OCI-LY1 (cell line): Measurements from ENCODE around the gene ZBTB7A.

Experiments
- H2AFZ ChIP-seq: fragments of 200-600 bp; sonication (generic), shearing (Covaris generic); 2 replicates; pipeline ENCODE4 v1.6.0; 2014; ENCODE audit warnings: antibody characterized with exemption, mild to moderate bottlenecking, low read length
- H3F3A ChIP-seq: fragments of 200-600 bp; sonication (generic), shearing (Covaris generic); 2 replicates; pipeline ENCODE4 v1.6.0; 2014; ENCODE audit warnings: mild to moderate bottlenecking, antibody characterized with exemption, low read length, moderate library complexity; ENCODE audit not compliant: insufficient read depth
- H3K27ac ChIP-seq: fragments of 200-600 bp; sonication (generic); 2 replicates; pipeline ENCODE4 v1.5.1; 2014; ENCODE audit warnings: low read length, mixed run types, mild to moderate bottlenecking, low read depth; ENCODE audit not compliant: poor library complexity, severe bottlenecking
- H3K27me3 ChIP-seq: fragments of 200-600 bp; sonication (generic); 2 replicates; pipeline ENCODE4 v1.6.0; 2014; ENCODE audit warnings: antibody characterized with exemption, mild to moderate bottlenecking, low read length, moderate library complexity; ENCODE audit not compliant: insufficient read depth
- H3K36me3 ChIP-seq: fragments of 200-600 bp; sonication (generic); 2 replicates; pipeline ENCODE4 v1.6.1; 2014; ENCODE audit warnings: mild to moderate bottlenecking, antibody characterized with exemption, low read length, moderate library complexity, mixed read lengths; ENCODE audit not compliant: insufficient read depth
- H3K4me1 ChIP-seq: fragments of 200-600 bp; sonication (generic); 2 replicates; pipeline ENCODE4 v1.5.1; 2014; ENCODE audit warnings: mild to moderate bottlenecking, low read length, moderate library complexity; ENCODE audit not compliant: insufficient read depth, severe bottlenecking
- H3K4me2 ChIP-seq: fragments of 200-600 bp; sonication (generic), shearing (Covaris generic); 2 replicates; pipeline ENCODE4 v1.6.1; 2014; ENCODE audit warnings: low read length
- H3K4me3 ChIP-seq: fragments of 200-600 bp; sonication (generic); 2 replicates; pipeline ENCODE4 v1.5.1; 2014; ENCODE audit warnings: low read length, low read depth, mild to moderate bottlenecking, mixed read lengths; ENCODE audit not compliant: poor library complexity, severe bottlenecking
- H3K79me2 ChIP-seq: fragments of 200-600 bp; shearing (Covaris generic); 2 replicates; pipeline ENCODE4 v1.6.1; 2016; ENCODE audit warnings: mixed run types, low read length, mixed read lengths; ENCODE audit not compliant: insufficient read depth
- H3K9ac ChIP-seq: fragments of 200-600 bp; sonication (generic), shearing (Covaris generic); 2 replicates; pipeline ENCODE4 v1.6.1; 2014; ENCODE audit warnings: mild to moderate bottlenecking, low read length, mixed read lengths
- H3K9me2 ChIP-seq: fragments of 200-600 bp; sonication (generic), shearing (Covaris generic); 2 replicates; pipeline ENCODE4 v1.6.1; 2014; ENCODE audit warnings: low read depth, mild to moderate bottlenecking, low read length, mixed read lengths
- H3K9me3 ChIP-seq: fragments of 200-600 bp; shearing (Covaris generic); 2 replicates; pipeline ENCODE4 v1.6.1; 2014; ENCODE audit warnings: low read length, mixed read lengths
- H4K20me1 ChIP-seq: fragments of 200-600 bp; sonication (generic), shearing (Covaris generic); 2 replicates; pipeline ENCODE4 v1.6.0; 2016; ENCODE audit warnings: mild to moderate bottlenecking, low read length; ENCODE audit not compliant: insufficient read depth
- CTCF ChIP-seq: fragments of 200-600 bp; sonication (generic), shearing (Covaris generic); IDR thresholded peaks from 2 replicates; pipeline ENCODE4 v1.5.1; 2017; ENCODE audit warnings: mild to moderate bottlenecking, antibody characterized with exemption, low read length, moderate library complexity, mixed read lengths
- EZH2 ChIP-seq: fragments of 200-600 bp; sonication (generic), shearing (Covaris generic); IDR thresholded peaks from 2 replicates; pipeline ENCODE4 v1.8.0; 2017; ENCODE audit warnings: borderline replicate concordance, mixed run types, mild to moderate bottlenecking, antibody characterized with exemption, low read length, moderate library complexity, mixed read lengths

Gene ZBTB7A

GRCh38 chr19:4099041-4099764 is 32.5 kb upstream of the ZBTB7A start:
- Histone ChIP-seq H3K4me2 (no peak overlapping the region), H3K27me3 (no peaks in the 10 kb centered on the region), H3K9ac (no peak overlapping the region), H3K4me1 (no peaks in the 10 kb centered on the region), H3K27ac (no peak overlapping the region), H3K9me2 (no peaks in the 10 kb centered on the region), H4K20me1 (no peaks in the 10 kb centered on the region), H3F3A (no peaks in the 10 kb centered on the region), H2AFZ (no peak overlapping the region), H3K36me3 (peaks cover 82% of the 10 kb centered on the region), H3K79me2 (no peaks in the 10 kb centered on the region), H3K4me3 (no peak overlapping the region), H3K9me3 (no peaks in the 10 kb centered on the region)
- TF ChIP-seq CTCF: no peak
- no peak for TF ChIP-seq EZH2

GRCh38 chr19:4098493-4098892 is 31.8 kb upstream of the ZBTB7A start:
- Histone ChIP-seq H3K4me3 (no peak overlapping the region), H4K20me1 (no peaks in the 10 kb centered on the region), H2AFZ (no peak overlapping the region), H3K79me2 (no peaks in the 10 kb centered on the region), H3K27me3 (no peaks in the 10 kb centered on the region), H3K27ac (no peak overlapping the region), H3K36me3 (peaks cover 83% of the 10 kb centered on the region), H3K4me2 (no peak overlapping the region), H3K9ac (no peak overlapping the region), H3K9me2 (no peaks in the 10 kb centered on the region), H3F3A (no peaks in the 10 kb centered on the region), H3K9me3 (no peaks in the 10 kb centered on the region), H3K4me1 (no peaks in the 10 kb centered on the region)
- TF ChIP-seq EZH2 (no peak), CTCF (no peak)

- H3K27me3 ChIP-seq: no peaks in the 10 kb centered on the region
- no peak overlapping the region for H3K9ac ChIP-seq
- no peaks in the 10 kb centered on the region for H3K4me1 ChIP-seq
- H3K9me3 ChIP-seq: no peaks in the 10 kb centered on the region
- H4K20me1 ChIP-seq: no peaks in the 10 kb centered on the region
- H3F3A ChIP-seq: no peaks in the 10 kb centered on the region
- no peak overlapping the region for H3K4me3 ChIP-seq
- TF ChIP-seq EZH2 (no peak), CTCF (no peak)
- no peaks in the 10 kb centered on the region for H3K9me2 ChIP-seq
- H3K36me3 ChIP-seq: peaks cover 76% of the 10 kb centered on the region
- H3K27ac ChIP-seq: no peak overlapping the region
- H3K79me2 ChIP-seq: no peaks in the 10 kb centered on the region
- no peak overlapping the region for H2AFZ ChIP-seq
- no peak overlapping the region for H3K4me2 ChIP-seq
These were observed 30.8 kb upstream of the ZBTB7A start for GRCh38 chr19:4097501-4097900.
